H9 (cell line): ENCODE measurements around the gene PCOLCE2. TPM values are rescaled to one million over a fixed set of nuclear protein-coding genes. Genes with fewer than 3 reads are reported as not detected.

ENCODE experiments used
- DNase-seq: peaks from one replicate; pipeline ENCODE4 v3.0.0-alpha.2; 2017
- H2AFZ ChIP-seq: one replicate; pipeline ENCODE4 v1.6.1; 2013; ENCODE audit warnings: mild to moderate bottlenecking, low read length, control low read depth, moderate library complexity
- H2AK5ac ChIP-seq: 2 replicates; pipeline ENCODE4 v1.6.1; 2013; ENCODE audit warnings: low read length, control low read depth, mixed read lengths; ENCODE audit not compliant: insufficient read length
- H2BK120ac ChIP-seq: one replicate; pipeline ENCODE4 v1.6.1; 2013; ENCODE audit warnings: low read depth, mild to moderate bottlenecking, low read length, control low read depth, inconsistent platforms; ENCODE audit not compliant: poor library complexity, severe bottlenecking
- H2BK12ac ChIP-seq: 2 replicates; pipeline ENCODE4 v1.6.1; 2013; ENCODE audit warnings: low read length, control low read depth, mixed read lengths, low read depth; ENCODE audit not compliant: insufficient read length
- H2BK15ac ChIP-seq: 2 replicates; pipeline ENCODE4 v1.6.1; 2013; ENCODE audit warnings: low read depth, low read length, control low read depth
- H2BK20ac ChIP-seq: one replicate; pipeline ENCODE4 v1.6.1; 2013; ENCODE audit warnings: low read depth, mild to moderate bottlenecking, low read length, control low read depth, inconsistent platforms; ENCODE audit not compliant: poor library complexity, severe bottlenecking
- H2BK5ac ChIP-seq: 2 replicates; pipeline ENCODE4 v1.6.1; 2013; ENCODE audit warnings: low read length, control low read depth, mixed read lengths; ENCODE audit not compliant: insufficient read length
- H3K14ac ChIP-seq: 2 replicates; pipeline ENCODE4 v1.6.1; 2013; ENCODE audit warnings: low read length, control low read depth; ENCODE audit not compliant: insufficient read depth
- H3K18ac ChIP-seq: 2 replicates; pipeline ENCODE4 v1.6.1; 2013; ENCODE audit warnings: low read depth, mild to moderate bottlenecking, mixed read lengths, low read length, control low read depth; ENCODE audit not compliant: insufficient read length
- H3K23ac ChIP-seq: 2 replicates; pipeline ENCODE4 v1.6.1; 2013; ENCODE audit warnings: low read length, control low read depth, mixed read lengths, low read depth; ENCODE audit not compliant: insufficient read length
- H3K23me2 ChIP-seq: 2 replicates; pipeline ENCODE4 v1.6.1; 2013; ENCODE audit warnings: low read depth, mild to moderate bottlenecking, mixed read lengths, low read length, control low read depth; ENCODE audit not compliant: insufficient read length, poor library complexity, severe bottlenecking
- H3K27ac ChIP-seq: 2 replicates; pipeline ENCODE4 v1.5.1; 2013; ENCODE audit warnings: low read length, control low read depth, mixed read lengths, low read depth; ENCODE audit not compliant: insufficient read length
- H3K27me3 ChIP-seq: 2 replicates; pipeline ENCODE4 v1.6.1; 2013; ENCODE audit warnings: low read length, control low read depth, inconsistent platforms; ENCODE audit not compliant: insufficient read depth
- H3K4ac ChIP-seq: 2 replicates; pipeline ENCODE4 v1.6.1; 2013; ENCODE audit warnings: low read depth, mild to moderate bottlenecking, control low read depth, inconsistent platforms, low read length, moderate library complexity
- H3K4me1 ChIP-seq: 2 replicates; pipeline ENCODE4 v1.6.1; 2013; ENCODE audit warnings: low read length, control low read depth, inconsistent platforms; ENCODE audit not compliant: insufficient read depth
- H3K4me2 ChIP-seq: 2 replicates; pipeline ENCODE4 v1.6.1; 2013; ENCODE audit warnings: low read length, control low read depth, mixed read lengths; ENCODE audit not compliant: insufficient read length, insufficient read depth
- H3K56ac ChIP-seq: 2 replicates; pipeline ENCODE4 v1.6.1; 2013; ENCODE audit warnings: low read depth, mild to moderate bottlenecking, mixed read lengths, low read length, control low read depth; ENCODE audit not compliant: insufficient read length
- H3K79me1 ChIP-seq: 2 replicates; pipeline ENCODE4 v1.6.1; 2013; ENCODE audit warnings: low read depth, mild to moderate bottlenecking, moderate library complexity, low read length, control low read depth, inconsistent platforms; ENCODE audit not compliant: insufficient read depth, poor library complexity, severe bottlenecking
- H3K79me2 ChIP-seq: 2 replicates; pipeline ENCODE4 v1.6.1; 2013; ENCODE audit warnings: low read length, control low read depth, inconsistent platforms; ENCODE audit not compliant: insufficient read depth
- H3K9ac ChIP-seq: 2 replicates; pipeline ENCODE4 v1.6.1; 2013; ENCODE audit warnings: low read length, control low read depth, mixed read lengths; ENCODE audit not compliant: insufficient read length; ENCODE audit errors: extremely low read depth
- H3K9me3 ChIP-seq: one replicate; pipeline ENCODE4 v1.6.1; 2013; ENCODE audit warnings: low read depth, low read length, inconsistent platforms; ENCODE audit not compliant: control insufficient read depth
- H3T11ph ChIP-seq: one replicate; pipeline ENCODE4 v1.6.1; 2013; ENCODE audit warnings: mild to moderate bottlenecking, low read length, control low read depth, inconsistent platforms
- H4K20me1 ChIP-seq: one replicate; pipeline ENCODE4 v1.6.1; 2013; ENCODE audit not compliant: control insufficient read depth, insufficient read length, insufficient read depth
- H4K5ac ChIP-seq: 2 replicates; pipeline ENCODE4 v1.6.1; 2013; ENCODE audit warnings: low read depth, mild to moderate bottlenecking, mixed read lengths, low read length, control low read depth; ENCODE audit not compliant: insufficient read length
- H4K8ac ChIP-seq: replicated peaks from 2 replicates; pipeline ENCODE4 v1.6.1; 2013; ENCODE audit warnings: low read length, control low read depth, mixed read lengths, low read depth; ENCODE audit not compliant: insufficient read length
- H4K91ac ChIP-seq: 2 replicates; pipeline ENCODE4 v1.6.1; 2013; ENCODE audit warnings: low read depth, mild to moderate bottlenecking, moderate library complexity, mixed read lengths, low read length, control low read depth; ENCODE audit not compliant: insufficient read length
- H3K27ac Mint-ChIP-seq, 3 experiments: 2 replicates in 2 of 3; 3 replicates in 1 of 3; pipeline ENCODE4 v1.8.0; 2020 to 2021; ENCODE audit warnings: mixed read lengths in 3 of 3, mild to moderate bottlenecking in 1 of 3, moderate library complexity in 1 of 3
- H3K27me3 Mint-ChIP-seq: 2 replicates; pipeline ENCODE4 v1.8.0; 2021; ENCODE audit warnings: low read depth, mild to moderate bottlenecking, moderate library complexity, mixed read lengths
- H3K36me3 Mint-ChIP-seq, 3 experiments: 2 replicates in 2 of 3; 3 replicates in 1 of 3; pipeline ENCODE4 v1.8.0; 2020 to 2021; ENCODE audit warnings: low read depth in 3 of 3, mixed read lengths in 3 of 3; ENCODE audit not compliant: insufficient read depth in 1 of 3
- H3K4me1 Mint-ChIP-seq, 2 experiments: 2 replicates each; pipeline ENCODE4 v1.8.0; 2020; ENCODE audit warnings: mixed read lengths in 2 of 2
- H3K4me3 Mint-ChIP-seq, 2 experiments: 2 replicates in 1 of 2; 3 replicates in 1 of 2; pipeline ENCODE4 v1.8.0; 2020 to 2021; ENCODE audit warnings: mild to moderate bottlenecking in 2 of 2, mixed read lengths in 2 of 2, moderate library complexity in 1 of 2
- H3K9me3 Mint-ChIP-seq, 2 experiments: 2 replicates in 1 of 2; 3 replicates in 1 of 2; pipeline ENCODE4 v1.8.0; 2020; ENCODE audit warnings: mild to moderate bottlenecking in 2 of 2, mixed read lengths in 2 of 2, moderate library complexity in 1 of 2
- WGBS: extraction: QIAGEN DNeasy Blood & Tissue Kit; methylation state at CpG from one replicate; pipeline ENCODE4 v1.1.7; 2013; ENCODE audit warnings: missing lambda C conversion rate, low lambda C conversion rate, mixed read lengths; ENCODE audit not compliant: insufficient read length; ENCODE audit errors: extremely low coverage; 5-methylcytosine and 5-hydroxymethylcytosine counted together
- total RNA-seq: library from RNA; stranded (reverse); gene quantifications from 2 replicates; pipeline ENCODE4 v1.2.1, GENCODE V29; 2021
- TF ChIP-seq, protein P1 (sequence below): fragments of 200-600 bp; sonication (generic); conservative IDR thresholded peaks from 3 replicates; pipeline ENCODE4 v1.8.0; 2021; ENCODE audit warnings: antibody characterized with exemption, mild to moderate bottlenecking

Gene PCOLCE2
- total RNA-seq, 1 experiment from 2014 or later, result 9.2 TPM

DNA sequence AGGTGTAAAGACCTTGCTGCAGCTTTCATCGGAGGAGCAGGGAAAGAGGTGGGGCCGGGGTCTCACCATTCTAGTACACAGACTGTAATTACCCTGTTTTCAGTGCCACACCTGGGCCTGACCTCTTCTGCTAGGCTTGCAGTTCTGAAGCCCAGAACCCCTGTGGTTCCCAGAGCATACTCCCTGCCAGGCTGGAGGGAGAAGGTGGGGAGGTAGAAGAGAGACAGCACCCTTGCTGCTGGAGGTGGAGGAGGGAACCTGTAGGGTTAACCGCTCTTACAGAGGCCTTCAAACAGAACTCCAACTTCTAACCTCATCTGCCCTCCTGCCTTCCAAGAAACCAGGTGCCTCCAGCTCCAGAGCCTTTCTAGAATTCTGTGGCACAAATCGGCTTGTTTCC lies 27.0 kb downstream of the PCOLCE2 start:
- Histone ChIP-seq H2BK20ac (no peak overlapping the region), H2AFZ (no peak overlapping the region), H3K14ac (peak overlapping the region; percentile 46; the same call in 1 of the 2 replicates), H3K27me3 (no peaks in the 10 kb centered on the region), H4K5ac (no peak overlapping the region), H3K27ac (peak overlapping the region; percentile 12), H3K9ac (peak overlapping the region; percentile 7), H3K9me3 (no peaks in the 10 kb centered on the region), H4K20me1 (no peaks in the 10 kb centered on the region), H3K79me1 (no peaks in the 10 kb centered on the region), H2BK120ac (no peak overlapping the region), H4K91ac (no peak overlapping the region), H3K4me1 (peaks cover 22% of the 10 kb centered on the region), H3K18ac (peak overlapping the region; percentile 72), H2AK5ac (no peak overlapping the region), H3K79me2 (no peaks in the 10 kb centered on the region), H2BK5ac (no peak overlapping the region), H2BK12ac (peak overlapping the region; percentile 38), H3K23me2 (no peaks in the 10 kb centered on the region), H4K8ac (no peak overlapping the region), H3K4ac (no peak overlapping the region; the same call in 1 of the 2 replicates), H3K4me2 (peak overlapping the region; percentile 23), H3T11ph (no peak overlapping the region), H3K23ac (no peak overlapping the region), H3K56ac (no peak overlapping the region), H2BK15ac (no peak overlapping the region)
- WGBS, result no CpG with 5 or more reads among the region's 4 CpGs
- Mint-ChIP-seq H3K9me3 (no peaks in the 10 kb centered on the region), H3K36me3 (no peaks in the 10 kb centered on the region), H3K4me3 (no peak overlapping the region), H3K27me3 (no peaks in the 10 kb centered on the region), H3K4me1 (peaks cover 61 to 69% of the 10 kb centered on the region in 2 experiments), H3K27ac (peak overlapping the region; percentile 48 to 85 (median 78))
- TF ChIP-seq, protein P1, sequence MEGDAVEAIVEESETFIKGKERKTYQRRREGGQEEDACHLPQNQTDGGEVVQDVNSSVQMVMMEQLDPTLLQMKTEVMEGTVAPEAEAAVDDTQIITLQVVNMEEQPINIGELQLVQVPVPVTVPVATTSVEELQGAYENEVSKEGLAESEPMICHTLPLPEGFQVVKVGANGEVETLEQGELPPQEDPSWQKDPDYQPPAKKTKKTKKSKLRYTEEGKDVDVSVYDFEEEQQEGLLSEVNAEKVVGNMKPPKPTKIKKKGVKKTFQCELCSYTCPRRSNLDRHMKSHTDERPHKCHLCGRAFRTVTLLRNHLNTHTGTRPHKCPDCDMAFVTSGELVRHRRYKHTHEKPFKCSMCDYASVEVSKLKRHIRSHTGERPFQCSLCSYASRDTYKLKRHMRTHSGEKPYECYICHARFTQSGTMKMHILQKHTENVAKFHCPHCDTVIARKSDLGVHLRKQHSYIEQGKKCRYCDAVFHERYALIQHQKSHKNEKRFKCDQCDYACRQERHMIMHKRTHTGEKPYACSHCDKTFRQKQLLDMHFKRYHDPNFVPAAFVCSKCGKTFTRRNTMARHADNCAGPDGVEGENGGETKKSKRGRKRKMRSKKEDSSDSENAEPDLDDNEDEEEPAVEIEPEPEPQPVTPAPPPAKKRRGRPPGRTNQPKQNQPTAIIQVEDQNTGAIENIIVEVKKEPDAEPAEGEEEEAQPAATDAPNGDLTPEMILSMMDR, result no peak
- DNase-seq, result no peak
